Mononuclear cell (primary cell): ENCODE measurements around the gene ADCY2. TPM values are rescaled to one million over a fixed set of nuclear protein-coding genes. Genes with fewer than 3 reads are reported as not detected.

Experiments
- H3K27me3 ChIP-seq: 2 replicates; pipeline ENCODE4 v1.6.0; 2011; ENCODE audit warnings: low read length, control low read depth; ENCODE audit not compliant: insufficient read depth
- H3K4me1 ChIP-seq: 2 replicates; pipeline ENCODE4 v1.5.1; 2011; ENCODE audit warnings: mild to moderate bottlenecking, low read length, control low read depth; ENCODE audit not compliant: insufficient read depth
- H3K4me3 ChIP-seq: 2 replicates; pipeline ENCODE4 v1.5.1; 2011; ENCODE audit warnings: mild to moderate bottlenecking, low read length, moderate library complexity
- H3K9me3 ChIP-seq: 2 replicates; pipeline ENCODE4 v1.5.1; 2011; ENCODE audit warnings: low read depth, mild to moderate bottlenecking, control low read depth, low read length
- total RNA-seq: library from RNA; depleted of rRNA; stranded (reverse); fragments of >200 nt; gene quantifications from one replicate; pipeline ENCODE4 v1.2.3, GENCODE V29; 2012

Gene ADCY2
- total RNA-seq, 1 donor = under 0.01 TPM

DNA sequence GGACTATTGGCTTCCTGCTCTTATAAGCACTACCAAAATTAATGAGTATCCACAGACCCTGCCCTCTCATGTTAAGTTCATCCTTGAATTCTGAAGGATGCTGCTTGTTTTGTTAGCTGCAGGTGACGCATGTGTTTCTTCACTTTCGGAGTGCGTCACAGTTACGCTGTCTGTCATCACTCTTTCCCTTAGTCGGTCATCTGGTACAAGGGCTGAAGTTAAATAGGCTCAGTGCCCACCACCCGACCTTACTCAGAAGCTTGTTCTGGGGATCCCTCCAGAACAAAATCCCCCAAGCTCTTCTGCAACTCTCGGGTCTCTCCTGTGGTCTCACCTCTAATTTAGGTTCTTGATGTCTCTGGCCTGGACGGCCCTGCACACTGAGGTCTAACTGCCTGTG, 51.0 kb downstream of the ADCY2 start:
- no peaks in the 10 kb centered on the region for H3K4me1 ChIP-seq
- H3K4me3 ChIP-seq = no peak overlapping the region
- H3K9me3 ChIP-seq = no peaks in the 10 kb centered on the region
- no peaks in the 10 kb centered on the region for H3K27me3 ChIP-seq

DNA sequence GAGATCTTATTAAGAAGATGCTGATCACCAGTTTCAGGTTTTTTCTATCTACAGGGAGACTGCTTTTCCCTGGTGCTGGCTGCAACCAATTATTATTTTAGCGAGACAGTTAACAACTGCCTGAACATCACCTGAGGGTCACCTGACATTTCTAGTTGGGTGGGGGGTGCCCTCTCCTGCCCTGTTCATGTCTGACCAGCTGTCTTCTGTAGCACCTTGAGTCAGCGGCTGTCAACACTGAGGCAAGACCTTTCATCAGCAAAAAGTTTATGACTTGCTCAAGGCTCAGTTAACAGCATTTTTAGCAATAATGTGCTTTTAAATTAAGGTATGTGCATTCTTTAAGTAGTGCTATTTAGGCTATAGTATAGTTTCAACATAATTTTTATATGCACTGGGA, 58.0 kb downstream of the ADCY2 start:
- Histone ChIP-seq H3K9me3 (no peaks in the 10 kb centered on the region), H3K27me3 (no peaks in the 10 kb centered on the region), H3K4me1 (no peaks in the 10 kb centered on the region), H3K4me3 (no peak overlapping the region)

DNA sequence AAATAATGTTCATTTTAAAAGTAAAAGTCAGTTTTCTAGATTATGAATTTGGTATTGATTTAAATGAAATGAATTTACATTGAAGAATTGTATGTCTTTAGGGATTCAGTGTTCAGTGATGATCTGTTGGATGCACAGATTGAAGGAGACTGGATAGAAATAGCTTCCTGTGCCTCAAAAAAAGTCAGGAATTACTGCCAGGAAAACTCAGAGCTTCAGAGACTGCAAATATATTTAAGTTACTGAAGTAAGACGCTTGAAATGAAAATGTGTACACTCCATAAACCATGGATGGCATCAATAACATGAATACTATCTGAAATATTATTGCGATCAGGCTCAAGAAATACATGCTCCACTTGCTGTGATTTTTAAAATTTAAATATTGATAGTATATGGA, 60.3 kb downstream of the ADCY2 start:
- Histone ChIP-seq H3K9me3 (no peaks in the 10 kb centered on the region), H3K27me3 (no peaks in the 10 kb centered on the region), H3K4me1 (no peaks in the 10 kb centered on the region), H3K4me3 (no peak overlapping the region)

DNA sequence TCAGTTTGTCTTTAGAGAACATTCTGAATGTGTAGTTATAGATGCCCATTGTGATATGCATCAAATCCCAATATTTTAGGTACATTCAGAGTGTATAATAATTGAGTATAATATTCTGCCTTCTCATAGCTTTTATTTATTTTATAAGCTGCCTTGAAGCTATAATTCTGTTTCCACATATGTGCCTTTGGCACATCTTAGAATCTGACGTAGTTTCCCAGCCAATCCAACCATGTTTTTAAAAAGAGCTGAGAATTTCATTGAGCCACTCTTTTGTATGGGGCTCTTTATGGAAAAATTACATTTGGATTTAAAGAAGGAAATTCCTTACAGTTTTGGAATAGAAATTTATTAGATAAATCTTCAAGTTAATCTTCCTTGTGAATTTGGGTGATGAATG, 65.4 kb downstream of the ADCY2 start:
- no peaks in the 10 kb centered on the region for H3K4me1 ChIP-seq
- H3K9me3 ChIP-seq = no peaks in the 10 kb centered on the region
- no peaks in the 10 kb centered on the region for H3K27me3 ChIP-seq
- H3K4me3 ChIP-seq = no peak overlapping the region

GRCh38 chr5:7462758-7463157, 66.8 kb downstream of the ADCY2 start:
- Histone ChIP-seq H3K4me3 (no peak overlapping the region), H3K27me3 (no peaks in the 10 kb centered on the region), H3K4me1 (no peaks in the 10 kb centered on the region), H3K9me3 (no peaks in the 10 kb centered on the region)

- no peaks in the 10 kb centered on the region for H3K9me3 ChIP-seq
- no peak overlapping the region for H3K4me3 ChIP-seq
- no peaks in the 10 kb centered on the region for H3K27me3 ChIP-seq
- no peaks in the 10 kb centered on the region for H3K4me1 ChIP-seq
Observed at GRCh38 chr5:7464182-7464581, 68.2 kb downstream of the ADCY2 start.

- H3K27me3 ChIP-seq = no peaks in the 10 kb centered on the region
- peaks cover 6% of the 10 kb centered on the region for H3K9me3 ChIP-seq
- no peak overlapping the region for H3K4me3 ChIP-seq
- no peaks in the 10 kb centered on the region for H3K4me1 ChIP-seq
Observed at GRCh38 chr5:7467179-7467578, 71.2 kb downstream of the ADCY2 start.

DNA sequence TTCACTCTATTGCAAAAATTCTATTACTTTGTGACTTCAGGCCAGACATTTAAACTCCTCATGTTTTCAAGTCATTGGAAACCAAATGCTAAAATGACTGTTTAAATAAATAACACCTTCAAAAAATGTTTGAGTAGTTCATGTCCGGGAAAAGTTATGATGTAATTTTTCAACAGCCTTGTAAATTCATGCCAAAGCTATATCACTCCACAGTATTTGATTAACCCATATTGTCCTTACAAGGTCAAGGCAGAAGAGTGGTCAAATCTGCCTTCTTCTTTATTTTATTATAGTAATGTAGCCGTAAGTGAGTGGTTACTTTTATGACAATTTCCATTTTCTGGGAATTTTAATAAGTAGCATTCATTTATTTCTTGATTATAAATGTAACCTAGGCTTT, 72.8 kb downstream of the ADCY2 start:
- Histone ChIP-seq H3K9me3 (peaks cover 7% of the 10 kb centered on the region), H3K4me3 (no peak overlapping the region), H3K4me1 (no peaks in the 10 kb centered on the region), H3K27me3 (no peaks in the 10 kb centered on the region)

DNA sequence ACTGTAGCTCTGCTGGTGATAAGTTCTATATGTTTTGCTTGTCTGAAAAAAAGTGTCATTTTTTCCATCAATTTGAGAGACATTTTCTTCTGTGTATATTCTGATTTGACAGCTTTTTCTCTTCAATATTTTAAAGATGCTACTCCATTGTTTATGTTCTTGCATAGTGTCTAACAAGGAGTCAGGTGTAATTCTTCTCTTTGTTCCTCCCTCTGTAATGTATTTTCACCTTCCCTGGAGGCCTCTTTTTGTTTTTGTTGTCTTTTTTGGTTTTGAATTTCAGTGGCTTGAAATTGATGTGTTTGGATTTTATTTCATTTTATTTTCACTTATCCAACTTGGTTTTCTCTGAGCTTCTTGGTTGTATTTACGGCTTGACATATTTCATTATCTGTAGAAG, 75.8 kb downstream of the ADCY2 start:
- Histone ChIP-seq H3K4me3 (no peak overlapping the region), H3K27me3 (no peaks in the 10 kb centered on the region), H3K4me1 (no peaks in the 10 kb centered on the region), H3K9me3 (peaks cover 7% of the 10 kb centered on the region)

DNA sequence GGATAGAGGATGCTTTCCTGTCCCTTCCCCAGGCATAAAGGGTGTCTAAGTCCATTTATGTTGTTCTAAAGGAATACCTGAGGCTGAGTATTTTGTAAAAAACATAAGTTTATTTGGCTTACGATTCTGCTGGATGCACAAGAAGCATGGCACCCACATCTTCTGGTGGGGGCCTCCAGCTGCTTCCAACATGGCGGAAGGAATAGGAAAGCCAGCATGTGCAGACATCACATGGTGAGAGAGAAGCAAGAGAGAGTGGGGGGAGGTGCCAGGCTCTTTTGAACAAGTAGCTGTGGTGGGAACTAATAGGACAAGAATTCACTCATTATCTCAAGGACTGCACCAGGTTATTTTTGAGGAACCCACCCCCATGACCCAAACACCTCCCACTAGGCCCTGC, 77.2 kb downstream of the ADCY2 start:
- H3K4me1 ChIP-seq = no peaks in the 10 kb centered on the region
- peaks cover 7% of the 10 kb centered on the region for H3K9me3 ChIP-seq
- no peak overlapping the region for H3K4me3 ChIP-seq
- no peaks in the 10 kb centered on the region for H3K27me3 ChIP-seq

DNA sequence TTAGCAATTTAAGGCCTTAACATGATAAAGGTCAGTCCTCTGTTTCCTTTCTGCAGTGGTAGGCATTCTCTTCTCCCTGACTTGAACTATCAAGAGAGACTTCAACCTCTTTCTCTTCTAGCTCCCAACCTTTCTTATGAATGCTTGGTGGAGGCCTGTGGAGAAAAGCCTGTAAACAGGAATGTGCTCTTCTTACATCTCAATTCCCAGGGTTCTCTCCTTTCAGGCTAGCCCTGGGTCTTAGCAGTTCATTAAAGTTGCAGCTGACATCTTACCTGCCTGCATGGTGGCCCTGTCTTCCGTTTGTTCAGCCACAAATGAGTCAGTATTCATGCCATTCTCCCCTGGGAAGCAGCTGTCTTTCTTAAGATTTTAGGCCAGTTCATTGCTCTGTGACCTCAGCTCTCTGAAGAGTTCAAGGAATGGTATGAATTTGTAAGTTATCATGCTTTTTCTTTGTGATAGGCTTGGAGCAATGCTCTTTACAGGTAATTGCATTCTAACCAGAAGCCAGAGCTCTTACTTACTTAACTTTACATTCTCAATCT, 77.8 kb downstream of the ADCY2 start:
- Histone ChIP-seq H3K4me1 (no peaks in the 10 kb centered on the region), H3K27me3 (no peaks in the 10 kb centered on the region)

GRCh38 chr5:7474821-7475403, 79.0 kb downstream of the ADCY2 start:
- no peak overlapping the region for H3K4me3 ChIP-seq
- no peaks in the 10 kb centered on the region for H3K4me1 ChIP-seq

More for the DNA sequence above, 77.8 kb downstream of the ADCY2 start:
- Histone ChIP-seq H3K9me3 (peaks cover 7% of the 10 kb centered on the region), H3K4me3 (no peak overlapping the region)

DNA sequence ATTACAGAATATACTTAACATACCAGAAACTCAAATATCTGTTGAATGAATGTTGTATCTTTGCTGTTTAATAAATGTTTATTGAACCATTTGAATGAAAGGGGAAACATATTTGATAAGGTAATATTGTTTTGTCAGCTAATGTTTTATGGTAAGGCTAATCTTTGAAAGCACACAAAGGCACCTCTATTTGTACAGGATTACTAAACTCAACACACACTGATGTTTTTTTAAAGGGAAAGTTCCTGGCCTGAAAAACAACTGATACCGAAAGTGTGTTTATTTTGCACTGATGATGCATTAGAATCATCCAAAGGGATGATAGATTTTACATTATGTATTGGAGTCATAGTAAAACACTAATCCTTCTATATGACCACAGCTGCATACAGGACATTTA, 82.5 kb downstream of the ADCY2 start:
- Histone ChIP-seq H3K4me3 (no peak overlapping the region), H3K9me3 (no peaks in the 10 kb centered on the region), H3K27me3 (no peaks in the 10 kb centered on the region), H3K4me1 (no peaks in the 10 kb centered on the region)

More at GRCh38 chr5:7474821-7475403, 79.0 kb downstream of the ADCY2 start:
- Histone ChIP-seq H3K9me3 (peaks cover 7% of the 10 kb centered on the region), H3K27me3 (no peaks in the 10 kb centered on the region)

- Histone ChIP-seq H3K4me1 (no peaks in the 10 kb centered on the region), H3K27me3 (no peaks in the 10 kb centered on the region), H3K4me3 (no peak overlapping the region), H3K9me3 (no peaks in the 10 kb centered on the region)
Observed at GRCh38 chr5:7488734-7489133, 92.8 kb downstream of the ADCY2 start.

GRCh38 chr5:7492371-7492770, 96.4 kb downstream of the ADCY2 start:
- no peaks in the 10 kb centered on the region for H3K4me1 ChIP-seq
- no peaks in the 10 kb centered on the region for H3K9me3 ChIP-seq
- H3K27me3 ChIP-seq = no peaks in the 10 kb centered on the region
- H3K4me3 ChIP-seq = no peak overlapping the region

- H3K4me3 ChIP-seq = no peak overlapping the region
- H3K27me3 ChIP-seq = no peaks in the 10 kb centered on the region
- no peaks in the 10 kb centered on the region for H3K9me3 ChIP-seq
- H3K4me1 ChIP-seq = no peaks in the 10 kb centered on the region
Observed at GRCh38 chr5:7493081-7493480, 97.1 kb downstream of the ADCY2 start.
